Measurements from ENCODE around the gene MET. TPM values are rescaled to one million over a fixed set of nuclear protein-coding genes. Genes with fewer than 3 reads are reported as not detected.

MET gene
- total and polyA plus RNA-seq, 10 of the 15 experiments (the other 5 are each of a cell fraction or from before 2014, with no cell fraction given) = 0.01 to 0.21 TPM; not detected in 8

DNA sequence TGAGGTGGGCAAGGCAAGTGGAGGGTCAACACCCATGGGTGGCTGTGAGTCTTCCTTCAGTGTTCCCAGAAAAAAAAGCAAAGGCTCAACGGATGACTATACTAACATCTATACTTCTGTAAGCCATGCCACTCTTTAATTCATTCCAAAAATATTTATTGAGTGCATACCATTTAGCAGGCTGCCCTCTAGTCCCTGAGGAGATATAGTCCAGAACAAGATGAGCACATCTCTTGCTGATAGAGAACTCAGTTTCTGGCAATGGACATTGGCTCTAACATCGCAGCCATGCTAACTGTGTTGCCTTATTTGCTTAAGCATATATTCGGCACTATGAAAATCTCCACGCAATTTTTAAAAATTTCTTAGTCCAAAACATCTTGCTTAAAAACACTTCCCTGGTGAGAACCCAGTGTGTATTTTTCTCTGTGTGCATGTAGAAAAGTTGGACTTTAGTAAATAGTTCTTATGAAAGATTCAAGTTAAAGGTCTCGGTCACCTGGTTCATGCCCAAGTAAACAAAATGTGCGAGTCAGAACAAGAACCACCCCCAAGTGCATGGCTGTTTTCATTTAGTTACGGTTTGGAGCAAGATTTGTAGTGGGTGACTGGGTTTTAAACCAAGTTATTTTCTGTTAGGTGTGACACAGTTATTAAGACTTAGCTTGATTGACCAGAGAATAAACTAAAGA lies 69.8 kb downstream of the MET start:
- H2AFZ ChIP-seq (ENCODE audit: control insufficient read depth, low read depth, low read length) = no peak overlapping the region
- no TSS peak for BruUV-seq (replicated peaks)
- H3K4me1 ChIP-seq (ENCODE audit: control insufficient read depth, insufficient read depth, low read length) = no peaks in the 10 kb centered on the region
- 49% methylated on average over 7 of the region's 7 CpGs for WGBS (ENCODE audit: insufficient coverage, insufficient replicate concordance, low lambda C conversion rate, missing lambda C conversion rate)
- in situ Hi-C loops (cut with MboI) (no loop called here), intact Hi-C loops (cut with micrococcal nuclease; ENCODE audit: unreplicated experiment) (no loop called here)
- no peak overlapping the region for H3K4me2 ChIP-seq (ENCODE audit: control insufficient read depth, insufficient read depth)
- no peak for TF ChIP-seq ZSCAN29 (IDR thresholded peaks at IDR 0.05)
- no peak for TF ChIP-seq SMC3 (IDR thresholded peaks at IDR 0.05; ENCODE audit: borderline replicate concordance, low read length)
- TF ChIP-seq EP300 (IDR thresholded peaks at IDR 0.05; ENCODE audit: borderline replicate concordance in 1 of 2, control insufficient read depth in 1 of 2, low read depth in 2 of 2, low read length in 2 of 2) = no peak
- no peak for TF ChIP-seq NR2F1 (conservative IDR thresholded peaks at IDR 0.05)
- TF ChIP-seq, protein P1, sequence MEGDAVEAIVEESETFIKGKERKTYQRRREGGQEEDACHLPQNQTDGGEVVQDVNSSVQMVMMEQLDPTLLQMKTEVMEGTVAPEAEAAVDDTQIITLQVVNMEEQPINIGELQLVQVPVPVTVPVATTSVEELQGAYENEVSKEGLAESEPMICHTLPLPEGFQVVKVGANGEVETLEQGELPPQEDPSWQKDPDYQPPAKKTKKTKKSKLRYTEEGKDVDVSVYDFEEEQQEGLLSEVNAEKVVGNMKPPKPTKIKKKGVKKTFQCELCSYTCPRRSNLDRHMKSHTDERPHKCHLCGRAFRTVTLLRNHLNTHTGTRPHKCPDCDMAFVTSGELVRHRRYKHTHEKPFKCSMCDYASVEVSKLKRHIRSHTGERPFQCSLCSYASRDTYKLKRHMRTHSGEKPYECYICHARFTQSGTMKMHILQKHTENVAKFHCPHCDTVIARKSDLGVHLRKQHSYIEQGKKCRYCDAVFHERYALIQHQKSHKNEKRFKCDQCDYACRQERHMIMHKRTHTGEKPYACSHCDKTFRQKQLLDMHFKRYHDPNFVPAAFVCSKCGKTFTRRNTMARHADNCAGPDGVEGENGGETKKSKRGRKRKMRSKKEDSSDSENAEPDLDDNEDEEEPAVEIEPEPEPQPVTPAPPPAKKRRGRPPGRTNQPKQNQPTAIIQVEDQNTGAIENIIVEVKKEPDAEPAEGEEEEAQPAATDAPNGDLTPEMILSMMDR (IDR thresholded peaks at IDR 0.05 in 2 of 3, conservative IDR thresholded peaks at IDR 0.05 in 1 of 3; ENCODE audit: control insufficient read depth in 2 of 3, extremely low read depth in 1 of 3, insufficient read depth in 1 of 3, low read depth in 3 of 3, low read length in 3 of 3) = no peak
- TF ChIP-seq MYB (IDR thresholded peaks at IDR 0.05; ENCODE audit: borderline replicate concordance, low read depth, low read length) = no peak
- TF ChIP-seq, protein P2, sequence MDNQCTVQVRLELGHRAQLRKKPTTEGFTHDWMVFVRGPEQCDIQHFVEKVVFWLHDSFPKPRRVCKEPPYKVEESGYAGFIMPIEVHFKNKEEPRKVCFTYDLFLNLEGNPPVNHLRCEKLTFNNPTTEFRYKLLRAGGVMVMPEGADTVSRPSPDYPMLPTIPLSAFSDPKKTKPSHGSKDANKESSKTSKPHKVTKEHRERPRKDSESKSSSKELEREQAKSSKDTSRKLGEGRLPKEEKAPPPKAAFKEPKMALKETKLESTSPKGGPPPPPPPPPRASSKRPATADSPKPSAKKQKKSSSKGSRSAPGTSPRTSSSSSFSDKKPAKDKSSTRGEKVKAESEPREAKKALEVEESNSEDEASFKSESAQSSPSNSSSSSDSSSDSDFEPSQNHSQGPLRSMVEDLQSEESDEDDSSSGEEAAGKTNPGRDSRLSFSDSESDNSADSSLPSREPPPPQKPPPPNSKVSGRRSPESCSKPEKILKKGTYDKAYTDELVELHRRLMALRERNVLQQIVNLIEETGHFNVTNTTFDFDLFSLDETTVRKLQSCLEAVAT (IDR thresholded peaks at IDR 0.05) = no peak
- no peak for TF ChIP-seq KAT2A (conservative IDR thresholded peaks at IDR 0.05; ENCODE audit: control insufficient read depth, low read depth, low read length)
- no peak for TF ChIP-seq HCFC1 (IDR thresholded peaks at IDR 0.05; ENCODE audit: low read length)
- no peak for TF ChIP-seq FOS (IDR thresholded peaks at IDR 0.05; ENCODE audit: borderline replicate concordance, extremely low read depth, insufficient read length)
- no peak for TF ChIP-seq RAD21 (IDR thresholded peaks at IDR 0.05; ENCODE audit: insufficient read depth, low read depth, low read length)
- no peak for TF ChIP-seq JUNB (IDR thresholded peaks at IDR 0.05)
- no peak for TF ChIP-seq MYC (IDR thresholded peaks at IDR 0.05; ENCODE audit: insufficient read depth, insufficient read length, insufficient replicate concordance, low read length, severe bottlenecking)
- no peak for TF ChIP-seq EED (IDR thresholded peaks at IDR 0.05; ENCODE audit: low read depth)
- TF ChIP-seq ETV6 (conservative IDR thresholded peaks at IDR 0.05 in 1 of 2, IDR thresholded peaks at IDR 0.05 in 1 of 2; ENCODE audit: borderline replicate concordance in 1 of 2, low read depth in 1 of 2) = no peak
- TF ChIP-seq DPF2 (IDR thresholded peaks at IDR 0.05) = no peak
- no peak for TF ChIP-seq YBX1 (IDR thresholded peaks at IDR 0.05)
- no peak for TF ChIP-seq RFX5 (IDR thresholded peaks at IDR 0.05; ENCODE audit: low read depth, low read length)
- TF ChIP-seq, protein P3, sequence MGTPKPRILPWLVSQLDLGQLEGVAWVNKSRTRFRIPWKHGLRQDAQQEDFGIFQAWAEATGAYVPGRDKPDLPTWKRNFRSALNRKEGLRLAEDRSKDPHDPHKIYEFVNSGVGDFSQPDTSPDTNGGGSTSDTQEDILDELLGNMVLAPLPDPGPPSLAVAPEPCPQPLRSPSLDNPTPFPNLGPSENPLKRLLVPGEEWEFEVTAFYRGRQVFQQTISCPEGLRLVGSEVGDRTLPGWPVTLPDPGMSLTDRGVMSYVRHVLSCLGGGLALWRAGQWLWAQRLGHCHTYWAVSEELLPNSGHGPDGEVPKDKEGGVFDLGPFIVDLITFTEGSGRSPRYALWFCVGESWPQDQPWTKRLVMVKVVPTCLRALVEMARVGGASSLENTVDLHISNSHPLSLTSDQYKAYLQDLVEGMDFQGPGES (IDR thresholded peaks at IDR 0.05) = no peak
- TF ChIP-seq CREM (IDR thresholded peaks at IDR 0.05; ENCODE audit: low read depth) = no peak
- DNase-seq (ENCODE audit: low read depth, low spot score) (no peak), FAIRE-seq (no peak), ATAC-seq (no peak)
- ChIA-PET CTCF (interaction anchor here (1.3 kb wide), 1 partner anchor 12 kb away, joined by 3 read pairs; no protein-coding TSS in a partner anchor), RAD21 (ENCODE audit: unreplicated experiment) (no interaction called here), SMC1A (ENCODE audit: uncharacterized antibody, unreplicated experiment) (no interaction called here), POLR2A (no interaction called here)
- H3K27me3 ChIP-seq (replicated peaks in 1 of 2; ENCODE audit: control insufficient read depth in 2 of 2, insufficient read depth in 2 of 2, low read length in 1 of 2) = peaks cover 0 to 5% of the 10 kb centered on the region in 2 experiments; a peak in 2 of 4 replicates
- no peak overlapping the region for H3K27ac ChIP-seq (ENCODE audit: control insufficient read depth, insufficient read depth)
- H3K4me3 ChIP-seq = no peak overlapping the region
- H4K20me1 ChIP-seq (ENCODE audit: control insufficient read depth, insufficient read depth) = no peaks in the 10 kb centered on the region
- no peaks in the 10 kb centered on the region for H3K9me3 ChIP-seq (replicated peaks; ENCODE audit: control insufficient read depth, insufficient read depth, low read length)
- no peaks in the 10 kb centered on the region for H3K36me3 ChIP-seq (ENCODE audit: control insufficient read depth in 2 of 2, insufficient read depth in 2 of 2, low read length in 1 of 2)
- no peak overlapping the region for H3K9ac ChIP-seq (ENCODE audit: control insufficient read depth, insufficient read depth, low read length)
- no peaks in the 10 kb centered on the region for H3K79me2 ChIP-seq (ENCODE audit: control insufficient read depth, insufficient read depth, low read length)
